Measurements from ENCODE around the gene IFIT1B. TPM values are rescaled to one million over a fixed set of nuclear protein-coding genes. Genes with fewer than 3 reads are reported as not detected.
"Not testable (repeated sequence)": the region's sequence is repeated elsewhere in the genome, so short reads cannot be mapped to it uniquely, and the experiment has no call there.

Gene IFIT1B
- total RNA-seq, 2 donors from 2014 or later: not detected

DNA sequence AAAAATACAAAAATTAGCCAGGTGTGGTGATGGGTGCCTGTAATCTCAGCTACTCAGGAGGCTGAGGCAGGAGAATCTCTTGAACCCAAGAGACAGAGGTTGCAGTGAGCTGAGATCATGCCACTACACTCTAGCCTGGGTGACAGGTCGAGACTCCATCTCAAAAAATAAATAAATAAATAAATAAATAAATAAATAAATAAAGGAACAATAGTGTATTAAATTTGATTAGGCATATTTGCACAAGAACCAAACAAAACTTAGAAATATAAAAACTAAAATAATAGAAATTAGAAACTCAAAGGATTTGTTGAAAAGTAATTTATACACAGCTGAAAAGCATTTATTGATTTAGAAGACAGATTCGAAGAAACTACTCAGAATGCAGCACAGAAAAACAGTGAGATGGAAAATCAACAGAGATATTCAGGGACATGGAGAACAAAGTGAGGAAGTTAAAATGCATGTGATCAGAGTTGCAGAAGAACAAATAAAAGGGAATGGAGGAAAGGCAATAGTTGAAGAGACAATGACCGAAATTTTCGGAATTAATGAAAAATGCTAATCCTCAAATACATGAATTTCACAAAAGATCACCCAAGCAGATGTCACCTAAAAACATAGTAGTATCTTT lies 32.4 kb upstream of the IFIT1B start:
- ATAC-seq (ENCODE audit: insufficient number of reproducible peaks, low FRiP score, low read depth) (no peak), DNase-seq (ENCODE audit: low spot score) (no peak)
- no peaks in the 10 kb centered on the region for H3K36me3 ChIP-seq
- H3K27ac ChIP-seq: no peak overlapping the region
- no peak overlapping the region for H3K4me3 ChIP-seq
- TF ChIP-seq, protein P1, sequence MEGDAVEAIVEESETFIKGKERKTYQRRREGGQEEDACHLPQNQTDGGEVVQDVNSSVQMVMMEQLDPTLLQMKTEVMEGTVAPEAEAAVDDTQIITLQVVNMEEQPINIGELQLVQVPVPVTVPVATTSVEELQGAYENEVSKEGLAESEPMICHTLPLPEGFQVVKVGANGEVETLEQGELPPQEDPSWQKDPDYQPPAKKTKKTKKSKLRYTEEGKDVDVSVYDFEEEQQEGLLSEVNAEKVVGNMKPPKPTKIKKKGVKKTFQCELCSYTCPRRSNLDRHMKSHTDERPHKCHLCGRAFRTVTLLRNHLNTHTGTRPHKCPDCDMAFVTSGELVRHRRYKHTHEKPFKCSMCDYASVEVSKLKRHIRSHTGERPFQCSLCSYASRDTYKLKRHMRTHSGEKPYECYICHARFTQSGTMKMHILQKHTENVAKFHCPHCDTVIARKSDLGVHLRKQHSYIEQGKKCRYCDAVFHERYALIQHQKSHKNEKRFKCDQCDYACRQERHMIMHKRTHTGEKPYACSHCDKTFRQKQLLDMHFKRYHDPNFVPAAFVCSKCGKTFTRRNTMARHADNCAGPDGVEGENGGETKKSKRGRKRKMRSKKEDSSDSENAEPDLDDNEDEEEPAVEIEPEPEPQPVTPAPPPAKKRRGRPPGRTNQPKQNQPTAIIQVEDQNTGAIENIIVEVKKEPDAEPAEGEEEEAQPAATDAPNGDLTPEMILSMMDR (IDR thresholded peaks at IDR 0.05): no peak
- H3K4me1 ChIP-seq (ENCODE audit: control insufficient read depth in 1 of 2, low read depth in 2 of 2): peaks cover 17 to 20% of the 10 kb centered on the region in 2 donors
- no peaks in the 10 kb centered on the region for H3K27me3 ChIP-seq (replicated peaks; ENCODE audit: insufficient read depth)
- H3K9me3 ChIP-seq: no peaks in the 10 kb centered on the region

GRCh38 chr10:89346405-89347254 lies 31.2 kb upstream of the IFIT1B start:
- no peak for ATAC-seq (ENCODE audit: insufficient number of reproducible peaks, low FRiP score, low read depth)
- no peak overlapping the region for H3K4me3 ChIP-seq
- no peaks in the 10 kb centered on the region for H3K9me3 ChIP-seq
- no peak for DNase-seq (ENCODE audit: low spot score)
- H3K36me3 ChIP-seq: no peaks in the 10 kb centered on the region
- TF ChIP-seq, protein P1 (IDR thresholded peaks at IDR 0.05): no peak
- peaks cover 25 to 32% of the 10 kb centered on the region in 2 donors for H3K4me1 ChIP-seq (ENCODE audit: control insufficient read depth in 1 of 2, low read depth in 2 of 2)
- no peaks in the 10 kb centered on the region for H3K27me3 ChIP-seq (replicated peaks; ENCODE audit: insufficient read depth)
- peak overlapping the region in 1 of 2 donors; percentile 34 for H3K27ac ChIP-seq

DNA sequence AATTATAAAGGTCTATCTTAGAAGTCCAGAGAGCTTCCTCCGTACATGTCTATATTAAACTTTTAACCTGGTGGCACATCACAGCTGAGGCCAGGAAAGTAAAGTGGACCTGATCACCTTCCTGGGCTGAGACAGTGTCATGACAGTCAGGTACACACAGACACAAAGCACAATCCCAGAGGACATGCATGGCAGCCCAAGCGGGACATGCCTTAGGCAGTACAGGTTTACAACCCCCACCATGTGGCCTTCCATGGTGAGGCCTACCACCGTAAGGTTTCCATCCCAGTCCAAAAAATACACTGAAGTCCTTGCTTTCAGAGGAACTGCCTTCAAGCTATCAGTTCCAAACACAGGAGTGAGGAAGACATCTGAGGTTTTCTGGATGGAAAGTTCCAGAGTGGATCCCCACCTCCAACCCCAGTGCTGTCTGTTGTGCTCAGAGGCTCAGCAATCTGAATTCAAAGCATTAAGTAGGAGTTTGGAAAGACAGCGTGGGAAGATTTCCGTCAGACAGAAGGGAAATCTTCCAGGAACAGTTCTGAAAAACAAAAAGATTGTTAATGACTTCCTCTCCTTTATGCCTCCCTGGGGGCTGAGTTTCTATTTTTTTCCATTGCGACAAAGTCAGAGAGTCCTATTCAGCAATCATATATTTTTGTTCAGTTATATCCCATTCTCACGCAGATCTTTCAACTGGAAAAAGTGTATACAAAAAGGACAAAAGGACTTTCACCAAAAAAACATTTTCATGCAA lies 30.0 kb upstream of the IFIT1B start:
- H3K27ac ChIP-seq: peak overlapping the region in 1 of 2 donors; percentile 34

GRCh38 chr10:89348481-89348880 lies 29.4 kb upstream of the IFIT1B start:
- H3K36me3 ChIP-seq: no peaks in the 10 kb centered on the region
- ATAC-seq (ENCODE audit: insufficient number of reproducible peaks, low FRiP score, low read depth) (no peak), DNase-seq (ENCODE audit: low spot score) (no peak)
- H3K4me1 ChIP-seq (ENCODE audit: control insufficient read depth in 1 of 2, low read depth in 2 of 2): peaks cover 25 to 43% of the 10 kb centered on the region in 2 donors
- no peak overlapping the region for H3K27ac ChIP-seq
- H3K4me3 ChIP-seq: no peak overlapping the region
- H3K27me3 ChIP-seq (replicated peaks; ENCODE audit: insufficient read depth): no peaks in the 10 kb centered on the region
- H3K9me3 ChIP-seq: no peaks in the 10 kb centered on the region
- TF ChIP-seq, protein P1 (IDR thresholded peaks at IDR 0.05): no peak

More for the DNA sequence above, 30.0 kb upstream of the IFIT1B start:
- no peak for DNase-seq (ENCODE audit: low spot score)
- Histone ChIP-seq H3K4me3 (no peak overlapping the region), H3K27me3 (replicated peaks; ENCODE audit: insufficient read depth) (no peaks in the 10 kb centered on the region), H3K9me3 (no peaks in the 10 kb centered on the region), H3K36me3 (no peaks in the 10 kb centered on the region), H3K4me1 (ENCODE audit: control insufficient read depth in 1 of 2, low read depth in 2 of 2) (peaks cover 25 to 43% of the 10 kb centered on the region in 2 donors)
- TF ChIP-seq, protein P1 (IDR thresholded peaks at IDR 0.05): no peak
- no peak for ATAC-seq (ENCODE audit: insufficient number of reproducible peaks, low FRiP score, low read depth)

DNA sequence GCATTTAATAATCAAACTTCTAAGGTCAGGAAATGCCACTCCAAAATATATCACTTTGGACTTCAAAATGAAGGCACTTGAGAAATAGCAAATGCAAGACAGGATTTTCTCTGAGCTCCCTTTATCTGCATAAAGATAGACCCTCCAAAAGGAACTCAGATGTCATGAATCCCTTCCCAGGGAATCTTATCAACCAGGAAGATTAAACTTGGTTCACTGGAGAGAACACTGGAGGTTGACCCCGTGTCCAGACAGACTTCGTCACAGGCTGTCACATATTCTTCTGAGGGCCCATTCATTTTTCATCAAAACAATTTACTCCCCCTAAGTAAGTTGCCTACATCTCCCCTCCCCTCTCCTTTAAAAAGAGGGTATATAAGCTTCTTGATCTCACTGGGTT lies 28.9 kb upstream of the IFIT1B start:
- Histone ChIP-seq H3K4me3 (no peak overlapping the region), H3K27me3 (replicated peaks; ENCODE audit: insufficient read depth) (no peaks in the 10 kb centered on the region), H3K9me3 (no peaks in the 10 kb centered on the region), H3K27ac (no peak overlapping the region), H3K4me1 (ENCODE audit: control insufficient read depth in 1 of 2, low read depth in 2 of 2) (peaks cover 25 to 43% of the 10 kb centered on the region in 2 donors), H3K36me3 (no peaks in the 10 kb centered on the region)
- DNase-seq (ENCODE audit: low spot score) (no peak), ATAC-seq (ENCODE audit: insufficient number of reproducible peaks, low FRiP score, low read depth) (no peak)
- TF ChIP-seq, protein P1 (IDR thresholded peaks at IDR 0.05): no peak

DNA sequence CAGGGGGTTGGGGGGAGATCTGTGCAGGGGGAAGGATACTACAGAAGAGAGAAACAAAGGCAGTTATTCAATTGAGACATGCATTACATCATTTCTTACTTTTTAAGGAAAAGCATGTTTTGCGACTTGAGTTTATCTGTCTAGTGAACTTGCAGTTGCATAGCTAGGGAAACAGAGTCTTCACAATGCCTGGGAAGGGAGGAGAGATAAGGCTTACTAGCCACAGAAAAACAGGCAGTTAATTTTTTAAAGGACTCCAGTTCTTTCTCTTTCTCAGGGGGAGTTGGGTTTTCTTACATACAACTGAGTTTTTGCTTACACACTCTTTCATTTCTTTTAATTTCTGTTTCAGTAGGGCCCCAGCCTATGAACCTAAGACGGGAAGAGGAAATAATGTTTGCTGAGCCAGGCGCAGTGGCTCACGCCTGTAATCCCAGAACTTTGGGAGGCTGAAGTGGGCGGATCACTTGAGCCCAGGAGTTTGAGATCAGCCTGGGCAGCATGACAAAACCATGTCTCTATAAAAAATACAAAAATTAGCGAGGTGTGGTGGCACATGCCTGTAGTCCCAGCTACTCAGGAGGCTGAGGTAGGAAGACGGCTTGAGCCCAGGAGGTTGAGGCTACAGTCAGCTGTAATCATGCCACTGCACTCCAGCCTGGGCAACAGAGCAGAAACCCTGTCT lies 27.1 kb upstream of the IFIT1B start:
- Histone ChIP-seq H3K4me3 (peak overlapping the region; percentile 30), H3K4me1 (ENCODE audit: control insufficient read depth in 1 of 2, low read depth in 2 of 2) (peaks cover 25 to 43% of the 10 kb centered on the region in 2 donors), H3K27ac (peak overlapping the region; percentile 81 to 86)
- not testable (repeated sequence) for H3K27me3 ChIP-seq (replicated peaks; ENCODE audit: insufficient read depth); H3K36me3 ChIP-seq; DNase-seq (ENCODE audit: low spot score); ATAC-seq (ENCODE audit: insufficient number of reproducible peaks, low FRiP score, low read depth); H3K9me3 ChIP-seq

Data from thoracic aorta (tissue), 2 donors.